Measurements from ENCODE around the gene FMNL3.

The FMNL3 gene

DNA sequence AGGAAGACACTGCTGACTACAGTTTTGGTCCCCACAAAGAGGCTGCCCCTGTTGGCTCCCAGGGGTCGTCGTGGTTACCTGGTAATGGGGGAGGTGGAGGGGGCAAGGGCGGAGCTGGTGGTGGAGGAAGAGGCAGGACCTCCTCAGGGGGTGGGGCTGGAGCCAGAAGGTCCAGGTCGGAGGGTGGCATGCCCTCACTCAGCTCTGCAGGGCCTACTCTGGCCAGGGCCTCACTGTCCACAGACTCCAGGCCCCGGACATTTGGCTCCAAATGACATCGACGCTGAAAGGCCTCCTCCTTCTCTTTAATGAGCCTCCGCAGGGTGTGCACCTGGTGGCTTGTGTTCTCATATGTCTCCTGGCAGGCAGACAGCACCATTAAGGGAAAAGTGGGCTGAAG, 55.4 kb downstream of the FMNL3 start:
- no peak for DNase-seq (ENCODE audit: low read depth)

DNA sequence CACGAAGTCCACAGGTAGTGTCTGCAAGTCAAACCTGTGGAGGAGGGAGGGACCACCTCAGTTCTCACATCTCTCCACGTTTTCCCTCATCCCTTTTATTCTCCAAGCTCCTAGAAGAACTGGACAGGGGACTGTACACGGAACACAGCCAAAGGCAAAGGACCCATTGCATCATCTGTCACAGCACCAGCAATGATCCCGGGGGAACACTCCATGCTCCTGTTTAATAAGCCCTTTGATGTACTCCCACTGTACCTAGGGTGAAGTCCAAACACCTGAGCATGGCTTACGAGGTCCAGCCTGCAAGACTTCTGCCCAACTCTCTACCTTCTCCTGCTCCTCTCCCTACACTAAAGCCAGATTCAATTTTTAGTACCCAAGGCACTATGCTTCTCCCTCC, 57.3 kb downstream of the FMNL3 start:
- no peak for DNase-seq (ENCODE audit: low read depth)

DNA sequence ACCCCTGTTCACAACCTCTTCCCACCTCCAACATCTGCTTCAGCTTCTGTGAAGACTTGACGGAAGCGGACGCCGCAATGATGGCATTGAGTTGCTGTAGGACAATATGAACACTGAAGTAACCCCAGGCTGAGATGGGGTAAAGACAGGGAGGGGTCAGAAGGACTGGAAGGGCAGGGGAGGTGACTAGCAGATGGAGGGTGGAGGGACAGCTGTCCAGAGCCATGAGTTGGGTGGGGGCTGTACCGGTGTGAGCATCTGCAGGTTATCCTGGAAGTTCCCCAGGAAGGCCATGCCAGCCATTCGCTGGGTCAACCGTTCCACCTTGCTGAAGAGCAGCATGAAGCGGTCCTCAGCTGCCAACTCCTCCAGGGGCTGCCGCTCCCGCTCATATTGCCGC, 57.8 kb downstream of the FMNL3 start:
- no peak for DNase-seq (ENCODE audit: low read depth)

DNA sequence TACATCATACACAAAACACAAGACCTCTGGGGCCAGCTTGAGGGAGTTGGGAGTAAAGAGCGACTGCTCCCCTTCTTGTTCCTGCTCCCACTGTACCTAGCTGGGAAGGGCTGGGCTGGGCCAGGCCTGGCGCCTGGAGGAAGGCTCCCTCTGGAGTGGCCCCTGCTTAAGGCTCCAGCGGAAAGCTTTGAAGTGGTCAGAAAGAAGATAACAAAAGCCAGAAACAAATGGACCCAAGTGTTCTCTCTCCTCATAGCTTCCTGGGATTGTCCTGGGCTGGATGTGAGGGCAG, 58.5 kb downstream of the FMNL3 start:
- no peak for DNase-seq (ENCODE audit: low read depth)

DNA sequence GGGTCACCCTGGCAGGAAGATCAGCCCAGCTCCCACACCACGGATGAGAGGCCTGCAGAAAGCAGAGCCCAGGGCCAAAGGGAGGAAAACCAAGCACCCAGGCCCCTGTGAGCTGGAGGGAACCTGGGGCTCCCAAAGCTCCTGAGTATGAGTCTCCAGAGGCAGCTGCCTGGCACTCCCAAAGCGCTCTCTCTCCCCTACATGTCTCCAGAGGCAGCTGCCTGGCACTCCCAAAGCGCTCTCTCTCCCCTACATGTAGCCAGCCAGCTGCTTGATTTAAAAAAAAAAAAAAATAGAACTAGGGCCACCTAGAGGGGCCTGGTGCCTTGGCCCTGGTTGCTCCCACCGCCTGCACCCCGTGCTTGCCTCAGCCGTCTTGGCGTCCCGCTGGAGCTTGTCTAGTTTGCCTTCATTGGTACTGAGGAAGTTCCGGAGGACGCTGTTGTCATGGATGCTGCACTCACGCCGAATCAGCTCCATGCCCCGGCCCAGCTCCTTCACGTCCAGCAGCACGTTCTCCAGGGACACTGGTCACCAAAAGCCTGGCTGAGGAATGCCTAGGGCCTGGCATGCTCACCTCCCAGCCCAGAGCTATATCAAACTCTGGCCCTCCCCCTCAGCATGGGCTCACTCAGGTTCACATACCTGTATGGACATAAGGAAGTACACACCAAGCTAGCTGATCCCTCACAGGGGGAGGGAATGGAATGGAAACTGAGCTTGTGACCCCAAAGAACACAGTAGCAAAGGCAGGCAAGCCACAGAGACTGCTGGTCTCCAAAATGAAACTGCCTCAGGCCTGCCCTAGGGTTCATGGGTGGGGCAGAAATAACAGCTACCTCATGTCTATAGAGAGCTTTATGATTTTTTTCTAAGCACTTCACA, 59.1 kb downstream of the FMNL3 start:
- DNase-seq (ENCODE audit: low read depth), result no peak

DNA sequence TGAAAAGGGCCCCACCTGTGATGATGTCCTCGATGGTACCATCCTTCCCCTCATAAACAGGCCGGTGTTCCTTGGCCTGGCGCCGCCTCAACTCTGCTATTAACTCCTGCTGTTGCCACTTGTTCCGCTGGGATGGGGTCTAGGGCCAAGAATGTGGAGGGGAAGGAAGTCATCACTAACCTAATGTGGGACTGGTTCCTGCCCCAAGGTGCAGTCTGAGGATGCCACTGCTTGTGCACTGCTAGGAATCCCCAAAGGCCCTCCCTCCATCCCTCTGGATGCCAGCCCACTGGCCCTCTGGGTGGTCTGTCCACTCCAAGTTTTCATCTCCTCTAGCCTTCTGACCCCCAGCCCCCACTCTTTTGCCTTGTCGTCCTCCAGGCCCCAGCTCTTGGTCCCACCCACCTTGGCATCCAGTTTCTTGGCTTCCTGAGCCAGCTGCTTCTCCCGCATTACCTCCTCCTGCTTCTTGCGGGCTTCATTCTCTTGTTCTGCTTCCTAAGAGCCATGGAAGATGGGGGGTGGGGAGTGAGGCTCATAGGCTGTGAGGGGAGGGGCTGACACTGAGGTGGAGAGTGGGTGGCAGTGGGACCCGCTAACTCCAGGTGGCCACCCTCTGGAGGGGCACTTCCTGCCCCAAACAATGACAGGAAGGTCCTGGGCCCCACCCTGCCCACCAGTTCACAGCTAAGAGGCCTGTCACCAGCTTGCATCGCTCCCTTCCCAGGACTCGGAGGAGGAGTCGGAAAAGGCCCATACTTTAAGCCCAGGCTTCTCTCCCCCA, 60.1 kb downstream of the FMNL3 start:
- DNase-seq (ENCODE audit: low read depth), result no peak

DNA sequence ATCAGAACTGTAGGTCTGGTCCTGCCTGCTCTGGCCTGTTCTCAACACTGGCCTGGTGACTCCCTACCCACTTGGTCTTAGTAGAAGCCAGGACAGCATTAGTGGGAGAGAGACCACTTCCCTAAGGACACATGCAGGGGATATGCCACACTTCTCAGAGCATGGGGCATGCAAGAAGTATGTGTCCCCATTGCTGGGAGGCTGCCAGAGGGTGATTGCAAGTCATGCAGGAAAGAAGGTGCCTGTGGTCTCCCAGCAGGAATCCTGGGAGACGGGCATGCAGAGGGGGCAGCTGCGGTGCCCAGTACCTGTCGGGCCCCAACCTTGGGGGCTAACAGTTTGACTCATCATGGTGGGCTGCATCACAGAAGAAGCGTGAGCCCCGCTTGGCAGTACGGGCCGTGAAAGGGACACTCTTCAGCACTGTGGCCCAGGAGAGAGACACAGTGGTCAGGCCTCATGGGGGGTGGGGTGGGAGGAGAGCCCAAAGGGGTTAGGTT, 60.8 kb downstream of the FMNL3 start:
- DNase-seq (ENCODE audit: low read depth), result no peak

DNA sequence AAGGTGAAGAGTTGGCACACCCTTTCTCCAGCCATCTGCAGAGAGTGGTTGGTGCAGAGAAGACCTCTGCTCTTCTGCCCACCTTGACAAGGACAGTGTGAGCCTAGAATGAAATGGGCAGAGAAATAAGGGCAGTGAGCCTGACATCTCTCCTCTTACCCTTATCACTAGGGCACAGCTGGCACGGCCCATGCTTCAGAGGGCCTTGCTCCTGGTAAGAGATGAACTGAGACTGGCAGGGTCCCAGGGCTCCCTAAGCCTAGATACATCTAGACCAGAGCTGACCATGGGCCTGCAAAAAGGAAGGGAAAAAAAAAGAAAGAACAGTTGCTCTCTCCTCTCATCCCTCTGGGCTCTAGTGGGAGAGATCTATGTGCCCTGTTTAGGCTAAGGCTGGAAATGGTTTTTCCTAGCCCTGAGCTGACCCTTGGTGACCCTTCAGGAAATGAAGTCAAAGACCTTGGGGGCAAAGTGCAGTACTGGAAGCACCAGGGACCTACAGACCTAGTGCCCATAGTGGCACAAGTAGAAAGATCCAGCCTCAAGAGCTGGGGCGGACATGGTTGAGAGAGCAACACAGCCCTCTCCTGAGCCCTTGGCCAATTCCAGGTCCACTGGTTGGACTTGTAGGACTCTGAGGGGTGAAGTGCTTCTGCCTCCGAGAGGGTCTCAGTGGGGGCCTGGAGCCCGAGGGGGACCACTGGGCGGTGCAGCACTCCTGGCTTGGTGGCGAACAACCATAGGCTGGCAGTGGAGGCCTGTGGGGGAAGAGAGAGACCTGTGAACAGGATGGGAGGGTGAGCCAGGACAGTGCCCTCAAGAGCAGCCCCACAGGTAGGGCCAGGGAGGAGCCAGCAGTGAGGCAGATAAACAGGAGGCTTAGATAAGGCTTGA, 61.8 kb downstream of the FMNL3 start:
- DNase-seq (ENCODE audit: low read depth), result no peak

DNA sequence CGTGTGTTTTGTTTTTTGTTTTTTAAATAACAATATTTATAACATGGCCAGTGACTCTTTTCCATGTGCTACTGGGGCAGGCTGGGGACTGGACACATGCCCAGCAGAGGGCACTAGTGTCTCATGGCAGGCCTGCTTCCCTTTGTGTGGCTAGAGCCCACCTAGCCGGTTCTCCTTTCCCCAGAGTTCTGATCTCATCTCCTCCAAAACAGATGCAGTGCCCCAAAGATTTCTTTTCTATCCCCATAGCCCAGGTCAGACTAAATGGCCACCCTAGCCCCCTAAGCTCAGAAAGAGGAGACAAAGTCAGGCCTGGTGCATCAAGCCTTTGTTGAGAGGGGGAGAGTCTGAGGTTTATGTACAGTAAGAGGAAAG, 62.6 kb downstream of the FMNL3 start:
- peak; percentile 71 for DNase-seq (ENCODE audit: low read depth)

DNA sequence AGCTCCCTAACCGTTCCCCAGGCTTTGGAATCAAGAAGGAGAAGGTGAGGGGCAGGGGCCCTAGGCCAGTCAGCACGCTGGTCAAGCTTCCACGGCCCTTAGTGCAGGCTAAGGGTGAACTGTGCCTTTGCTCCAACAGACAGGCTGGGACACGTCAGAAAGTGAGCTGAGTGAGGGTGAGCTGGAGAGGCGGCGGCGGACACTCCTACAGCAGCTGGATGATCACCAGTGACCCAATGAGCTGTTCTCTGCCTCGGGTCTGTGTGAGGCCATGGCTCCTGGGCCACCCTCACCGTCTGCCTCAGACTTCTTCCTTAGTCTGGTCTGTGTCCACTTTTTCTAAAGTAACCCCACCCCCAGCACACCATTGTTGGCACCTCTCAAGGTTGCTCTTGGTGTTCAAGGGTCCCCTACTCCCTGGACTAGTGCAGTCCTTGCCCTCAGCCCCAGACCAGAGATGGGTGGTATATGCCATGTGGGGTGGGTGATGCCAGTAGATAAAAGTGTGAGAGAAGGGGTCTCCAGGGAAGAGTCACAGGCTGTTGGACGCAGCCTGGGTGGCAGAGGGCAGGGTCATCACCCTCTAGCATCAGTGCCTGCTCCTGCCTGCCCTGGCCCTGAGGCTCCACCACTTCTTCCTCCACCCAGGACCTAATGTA, 63.1 kb downstream of the FMNL3 start:
- DNase-seq (ENCODE audit: low read depth), result no peak

DNA sequence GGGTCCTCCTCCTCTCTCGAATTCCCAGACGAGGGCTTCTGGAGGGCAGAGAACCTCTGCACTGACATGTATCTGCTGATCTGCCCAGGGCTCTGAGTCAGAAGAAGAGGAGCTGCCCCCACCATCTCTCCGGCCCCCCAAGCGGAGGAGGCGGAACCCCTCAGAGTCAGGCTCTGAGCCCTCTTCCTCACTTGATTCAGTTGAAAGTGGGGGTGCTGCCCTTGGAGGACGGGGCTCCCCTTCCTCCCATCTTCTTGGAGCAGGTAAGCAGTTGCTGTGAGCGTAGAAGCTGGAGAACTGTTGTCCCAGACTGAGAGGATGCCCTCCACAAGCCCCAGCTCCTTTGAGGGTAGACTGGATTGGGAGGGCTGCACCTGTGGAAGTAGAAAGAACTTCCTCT, 64.1 kb downstream of the FMNL3 start:
- no peak for DNase-seq (ENCODE audit: low read depth)

DNA sequence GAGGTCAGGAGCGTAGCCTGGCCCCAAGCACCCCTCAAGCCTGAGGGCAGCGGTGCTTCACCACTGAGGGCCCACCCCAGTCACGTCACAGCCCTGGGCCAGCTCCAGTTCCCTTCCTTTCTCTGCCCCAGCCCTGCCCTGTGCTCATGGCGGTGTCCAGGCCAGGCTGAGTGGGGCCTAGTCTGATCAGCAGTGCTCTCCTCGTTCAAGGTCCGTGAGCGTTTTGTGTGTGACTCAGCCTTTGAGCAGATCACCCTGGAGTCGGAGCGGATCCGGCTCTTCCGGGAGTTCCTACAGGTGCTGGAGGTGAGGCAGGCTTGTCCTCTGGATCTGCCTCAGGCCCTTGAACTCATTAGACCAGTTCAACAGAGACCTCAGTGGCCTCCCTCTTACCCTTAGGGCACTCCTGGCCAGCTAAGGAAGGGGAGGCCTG, 64.8 kb downstream of the FMNL3 start:
- no peak for DNase-seq (ENCODE audit: low read depth)

DNA sequence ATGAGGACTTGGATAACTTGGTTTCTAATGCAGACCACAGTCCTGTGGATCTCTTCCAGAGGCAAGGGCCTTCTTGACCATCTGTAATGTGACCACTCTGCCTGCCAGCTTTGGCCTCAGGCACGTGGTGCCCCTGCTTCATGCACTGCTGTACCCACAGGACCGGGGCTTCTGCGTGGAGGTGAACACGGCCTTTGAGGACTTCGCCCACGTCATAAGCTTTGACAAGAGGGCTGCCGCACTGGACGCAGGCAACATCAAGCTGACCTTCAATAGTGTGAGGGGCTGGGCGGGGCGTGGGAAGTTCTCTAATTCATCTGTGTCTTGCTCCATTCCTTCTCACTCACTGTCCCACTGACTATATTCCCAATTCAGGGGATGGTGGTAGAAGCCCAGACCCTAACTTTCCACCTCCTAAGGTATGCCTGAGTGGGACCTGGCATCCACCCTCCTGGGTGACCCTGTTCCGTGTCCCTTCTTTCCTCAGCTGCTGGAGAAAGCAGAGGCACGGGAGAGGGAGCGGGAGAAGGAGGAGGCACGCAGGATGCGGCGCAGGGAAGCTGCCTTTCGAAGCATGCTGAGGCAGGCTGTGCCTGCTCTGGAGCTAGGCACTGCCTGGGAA, 65.3 kb downstream of the FMNL3 start:
- no peak for DNase-seq (ENCODE audit: low read depth)

DNA sequence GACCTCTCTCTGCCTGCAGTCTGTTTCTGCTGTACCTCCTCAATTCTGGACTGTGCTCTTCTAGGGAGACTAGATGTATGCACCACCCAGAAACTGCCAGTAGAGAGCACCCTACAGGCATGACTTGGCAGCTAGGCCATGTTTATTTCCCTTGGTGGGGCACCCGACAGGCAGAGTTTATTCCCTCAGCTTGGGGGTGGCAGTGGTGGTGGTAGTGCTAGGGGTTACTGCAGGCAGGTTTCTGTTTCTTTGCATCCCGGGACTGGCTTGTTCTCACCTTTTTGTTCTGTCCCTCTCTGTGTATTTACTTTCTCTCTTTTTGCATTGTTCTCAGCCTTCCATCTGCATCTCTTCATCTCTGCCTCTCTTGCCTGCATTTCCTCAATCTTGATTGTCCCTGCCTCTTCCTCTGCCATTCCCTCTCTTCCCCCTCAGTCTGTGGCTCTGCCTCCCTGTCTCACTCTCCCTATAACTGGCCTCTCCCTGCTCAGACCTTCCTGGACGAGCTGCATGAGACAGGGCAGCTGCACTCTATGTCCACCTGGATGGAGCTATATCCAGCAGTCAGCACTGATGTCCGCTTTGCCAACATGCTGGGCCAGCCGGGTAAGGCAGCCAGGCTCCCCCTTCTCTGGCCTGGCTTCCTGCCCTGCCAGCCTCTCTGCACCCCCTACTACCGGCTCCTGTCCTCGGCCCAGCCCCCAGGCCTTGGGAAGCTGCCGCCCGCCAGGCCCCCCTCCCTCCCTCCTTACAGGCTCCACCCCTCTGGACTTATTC, 70.0 kb downstream of the FMNL3 start:
- DNase-seq (ENCODE audit: low read depth), result peak; percentile 26

DNA sequence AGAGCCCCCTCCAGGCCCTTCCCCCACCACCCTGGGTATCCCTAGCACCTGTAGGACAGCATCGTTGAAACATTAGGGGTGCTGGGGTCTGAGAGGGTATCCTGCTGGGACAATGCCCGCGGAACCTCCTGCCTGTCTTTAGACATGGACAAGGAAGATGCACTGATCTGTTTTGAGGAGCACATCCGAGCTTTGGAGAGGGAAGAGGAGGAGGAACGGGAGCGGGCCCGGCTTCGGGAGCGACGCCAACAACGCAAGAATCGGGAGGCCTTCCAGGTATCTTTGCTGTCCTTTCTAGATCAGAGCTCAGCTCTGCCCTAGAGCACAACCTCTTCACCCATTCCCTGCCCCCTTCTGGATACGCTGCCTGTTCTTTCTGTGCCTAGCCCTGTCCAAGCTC, 70.6 kb downstream of the FMNL3 start:
- DNase-seq (ENCODE audit: low read depth), result no peak

DNA sequence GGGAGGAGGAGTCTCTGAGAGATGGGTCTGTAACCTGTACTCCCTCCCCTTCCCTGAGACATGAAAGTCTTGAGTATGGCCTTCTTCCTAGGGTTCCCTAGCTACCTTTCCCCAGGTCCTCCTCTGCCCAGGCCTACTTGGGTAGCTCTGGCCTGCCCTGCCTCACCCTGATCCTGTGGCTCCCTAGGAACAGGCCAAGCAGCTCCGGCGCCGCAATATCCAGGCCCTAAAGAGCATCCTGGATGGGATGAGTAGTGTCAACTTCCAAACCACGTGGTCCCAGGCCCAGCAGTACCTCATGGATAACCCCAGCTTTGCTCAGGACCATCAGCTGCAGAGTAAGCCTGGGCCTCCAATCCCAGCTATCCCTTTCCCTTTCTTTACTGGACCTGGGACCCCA, 71.5 kb downstream of the FMNL3 start:
- no peak for DNase-seq (ENCODE audit: low read depth)

DNA sequence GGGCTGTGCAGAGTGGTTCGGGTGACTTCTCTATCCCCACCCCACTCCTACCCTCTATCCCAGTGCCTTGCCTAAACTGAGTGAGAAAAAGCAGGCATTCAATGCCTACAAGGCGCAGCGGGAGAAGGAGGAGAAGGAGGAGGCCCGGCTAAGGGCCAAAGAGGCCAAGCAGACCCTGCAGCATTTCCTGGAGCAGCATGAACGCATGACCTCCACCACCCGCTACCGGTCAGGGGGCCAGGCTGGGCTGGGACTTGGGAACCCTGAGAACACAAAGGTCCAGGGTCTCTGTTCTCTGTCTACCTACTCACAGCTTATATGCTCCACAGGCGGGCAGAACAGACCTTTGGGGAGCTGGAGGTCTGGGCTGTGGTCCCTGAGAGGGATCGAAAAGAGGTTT, 72.2 kb downstream of the FMNL3 start:
- no peak for DNase-seq (ENCODE audit: low read depth)

DNA sequence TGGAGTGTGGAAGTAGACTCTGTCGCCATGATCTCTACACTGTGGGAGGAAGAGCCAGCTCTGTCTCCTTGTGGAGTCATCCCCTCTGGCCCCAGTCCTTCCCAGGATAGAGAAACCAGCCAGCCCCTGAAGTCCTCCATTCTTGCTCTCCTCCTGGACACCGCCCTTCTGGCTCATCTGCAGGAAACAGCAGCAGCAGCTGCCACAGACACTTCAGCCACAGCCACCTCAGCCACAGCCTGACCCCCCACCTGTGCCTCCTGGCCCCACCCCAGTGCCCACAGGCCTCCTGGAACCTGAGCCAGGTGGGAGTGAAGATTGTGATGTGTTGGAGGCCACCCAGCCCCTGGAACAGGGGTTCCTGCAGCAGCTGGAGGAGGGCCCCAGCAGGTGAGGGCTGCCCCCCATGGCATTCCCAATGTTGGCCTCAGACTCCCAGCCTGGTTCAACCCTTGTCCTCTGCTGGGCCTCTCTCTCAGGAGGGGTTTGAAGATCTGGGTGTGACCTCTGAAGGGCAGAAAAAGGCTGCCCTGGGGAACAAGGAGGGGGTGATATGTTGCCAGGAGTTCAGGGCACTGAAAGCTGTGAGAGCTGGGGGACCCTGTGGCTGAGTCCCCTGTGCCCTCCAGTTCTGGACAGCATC, 73.4 kb downstream of the FMNL3 start:
- DNase-seq (ENCODE audit: low read depth), result no peak

DNA sequence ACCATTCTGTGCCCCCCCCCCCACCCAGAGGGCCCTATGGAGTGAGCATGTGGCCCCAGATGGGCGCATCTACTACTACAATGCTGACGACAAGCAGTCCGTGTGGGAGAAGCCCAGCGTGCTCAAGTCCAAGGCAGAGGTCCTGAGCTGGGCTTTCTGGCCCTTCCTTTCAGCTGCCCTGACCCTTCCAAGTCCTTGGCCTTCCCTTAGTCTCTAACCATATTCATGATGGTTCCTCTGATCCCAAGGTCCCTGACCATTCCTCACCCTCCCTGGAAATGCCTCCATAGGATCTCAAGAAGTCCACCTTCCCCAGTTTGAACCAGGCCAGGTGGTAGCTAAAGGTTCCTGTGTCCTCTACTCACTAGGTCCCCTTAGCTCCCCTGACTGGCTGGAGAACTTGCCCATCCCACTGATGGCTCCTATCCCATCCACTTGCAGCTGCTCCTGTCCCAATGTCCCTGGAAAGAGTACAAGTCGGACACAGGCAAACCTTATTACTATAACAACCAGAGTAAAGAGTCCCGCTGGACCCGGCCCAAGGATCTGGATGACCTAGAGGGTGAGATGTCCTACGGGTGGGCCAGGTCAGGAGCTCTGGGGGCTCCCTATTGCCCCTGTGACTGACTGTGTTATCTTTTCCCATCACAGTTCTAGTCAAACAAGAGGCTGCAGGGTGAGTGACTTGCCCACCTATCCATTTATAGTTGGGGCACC, 74.1 kb downstream of the FMNL3 start:
- no peak for DNase-seq (ENCODE audit: low read depth)
